SU-DHL-6 (cell line): ENCODE results near the gene TOX2.

Source experiments
- H2AFZ ChIP-seq: fragments of 200-600 bp; sonication (generic); 2 replicates; pipeline ENCODE4 v1.6.1; 2014; ENCODE audit warnings: low read depth, mild to moderate bottlenecking, moderate library complexity, mixed read lengths, antibody characterized with exemption, low read length; ENCODE audit not compliant: severe bottlenecking
- H3F3A ChIP-seq: fragments of 200-600 bp; shearing (Covaris generic); 2 replicates; pipeline ENCODE4 v1.6.0; 2016; ENCODE audit warnings: antibody characterized with exemption, mild to moderate bottlenecking; ENCODE audit not compliant: insufficient read depth
- H3K27ac ChIP-seq: fragments of 200-600 bp; sonication (generic); 2 replicates; pipeline ENCODE4 v1.5.1; 2016; ENCODE audit warnings: low read depth, mild to moderate bottlenecking, low read length, moderate library complexity, mixed read lengths
- H3K27me3 ChIP-seq: fragments of 200-600 bp; sonication (generic), shearing (Covaris generic); 2 replicates; pipeline ENCODE4 v1.6.0; 2014; ENCODE audit warnings: mild to moderate bottlenecking, low read length
- H3K36me3 ChIP-seq: fragments of 200-600 bp; sonication (generic); 2 replicates; pipeline ENCODE4 v1.6.1; 2014; ENCODE audit warnings: mild to moderate bottlenecking, low read length, mixed read lengths
- H3K4me2 ChIP-seq: fragments of 300-600, 200-600 bp; shearing (Covaris generic), sonication (generic); 2 replicates; pipeline ENCODE4 v1.6.0; 2014; ENCODE audit warnings: low read length, low read depth, mild to moderate bottlenecking; ENCODE audit not compliant: poor library complexity, severe bottlenecking
- H3K4me3 ChIP-seq: fragments of 200-600 bp; sonication (generic); 2 replicates; pipeline ENCODE4 v1.5.1; 2014; ENCODE audit warnings: antibody characterized with exemption, low read length, mild to moderate bottlenecking, mixed read lengths; ENCODE audit not compliant: insufficient read depth, poor library complexity, severe bottlenecking
- H3K79me2 ChIP-seq: fragments of 200-600 bp; sonication (generic); 2 replicates; pipeline ENCODE4 v1.6.1; 2014; ENCODE audit warnings: mild to moderate bottlenecking, low read length, moderate library complexity; ENCODE audit not compliant: insufficient read depth
- H3K9ac ChIP-seq: fragments of 200-600 bp; sonication (generic); 2 replicates; pipeline ENCODE4 v1.7.0; 2014; ENCODE audit warnings: mild to moderate bottlenecking, low read length
- H3K9me2 ChIP-seq: fragments of 200-600 bp; sonication (generic); replicated peaks from 2 replicates; pipeline ENCODE4 v1.6.1; 2014; ENCODE audit warnings: low read length; ENCODE audit not compliant: insufficient read depth
- H3K9me3 ChIP-seq: fragments of 200-600 bp; sonication (generic); 2 replicates; pipeline ENCODE4 v1.6.1; 2014; ENCODE audit warnings: low read length, mixed read lengths; ENCODE audit not compliant: insufficient read depth
- H4K20me1 ChIP-seq: fragments of 200-600 bp; sonication (generic); 2 replicates; pipeline ENCODE4 v1.6.1; 2014; ENCODE audit warnings: low read depth, mild to moderate bottlenecking, antibody characterized with exemption, low read length, moderate library complexity, mixed read lengths
- EZH2phosphoT487 ChIP-seq: fragments of 200-600 bp; sonication (generic), shearing (Covaris generic); conservative IDR thresholded peaks from 2 replicates; pipeline ENCODE4 v1.6.1; 2018; ENCODE audit warnings: mild to moderate bottlenecking, antibody characterized with exemption, low read length, moderate library complexity, mixed read lengths
- TF ChIP-seq, protein P1 (sequence below): fragments of 200-600 bp; sonication (generic); IDR thresholded peaks from one replicate; pipeline ENCODE4 v1.5.1; 2017; ENCODE audit warnings: antibody characterized with exemption, mild to moderate bottlenecking, low read length, moderate library complexity; ENCODE audit not compliant: insufficient read depth, poor library complexity, severe bottlenecking

TOX2 gene

DNA sequence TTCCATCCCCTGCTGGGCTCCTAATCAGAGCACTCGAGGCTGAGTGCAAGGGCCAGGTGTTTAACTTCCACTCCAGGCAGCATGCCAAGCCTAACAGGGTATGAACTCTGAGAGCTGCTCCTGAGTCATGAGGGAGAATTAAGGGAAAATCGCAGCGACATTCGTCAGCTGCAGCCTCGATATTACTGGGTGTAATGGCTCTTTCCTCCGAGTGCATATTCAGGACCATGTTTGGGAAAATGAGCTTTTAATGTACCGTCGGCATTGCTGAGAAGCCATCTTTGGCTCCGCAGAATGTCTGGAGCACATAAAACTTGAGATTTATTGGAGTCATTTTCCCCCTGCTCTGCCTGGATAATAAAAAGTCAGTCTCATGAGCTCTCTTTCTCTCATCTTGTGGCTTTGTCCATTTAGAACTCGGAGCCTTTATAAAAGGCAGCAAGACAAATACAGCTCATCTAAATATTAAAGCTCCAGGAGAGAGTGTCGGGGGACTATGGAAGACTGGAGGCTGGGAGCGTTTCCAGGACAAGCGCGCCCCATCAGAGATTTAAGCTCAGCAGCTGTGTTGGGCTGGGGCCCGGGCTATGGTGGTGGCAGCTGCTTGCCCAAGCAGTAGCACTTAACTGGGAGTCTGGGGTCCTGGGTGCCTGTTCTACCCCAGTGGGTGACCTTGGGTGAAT, 103.7 kb downstream of the TOX2 start:
- H3K79me2 ChIP-seq = no peaks in the 10 kb centered on the region
- H3K27ac ChIP-seq = no peak overlapping the region
- no peaks in the 10 kb centered on the region for H3K36me3 ChIP-seq
- no peak overlapping the region for H2AFZ ChIP-seq
- no peaks in the 10 kb centered on the region for H3K27me3 ChIP-seq
- H3K9me3 ChIP-seq = no peaks in the 10 kb centered on the region
- no peak overlapping the region for H3K9ac ChIP-seq
- H3K9me2 ChIP-seq = no peaks in the 10 kb centered on the region
- H3K4me2 ChIP-seq = no peak overlapping the region
- H3K4me3 ChIP-seq = no peak overlapping the region
- H3F3A ChIP-seq = no peaks in the 10 kb centered on the region
- H4K20me1 ChIP-seq = no peaks in the 10 kb centered on the region
- TF ChIP-seq, protein P1, sequence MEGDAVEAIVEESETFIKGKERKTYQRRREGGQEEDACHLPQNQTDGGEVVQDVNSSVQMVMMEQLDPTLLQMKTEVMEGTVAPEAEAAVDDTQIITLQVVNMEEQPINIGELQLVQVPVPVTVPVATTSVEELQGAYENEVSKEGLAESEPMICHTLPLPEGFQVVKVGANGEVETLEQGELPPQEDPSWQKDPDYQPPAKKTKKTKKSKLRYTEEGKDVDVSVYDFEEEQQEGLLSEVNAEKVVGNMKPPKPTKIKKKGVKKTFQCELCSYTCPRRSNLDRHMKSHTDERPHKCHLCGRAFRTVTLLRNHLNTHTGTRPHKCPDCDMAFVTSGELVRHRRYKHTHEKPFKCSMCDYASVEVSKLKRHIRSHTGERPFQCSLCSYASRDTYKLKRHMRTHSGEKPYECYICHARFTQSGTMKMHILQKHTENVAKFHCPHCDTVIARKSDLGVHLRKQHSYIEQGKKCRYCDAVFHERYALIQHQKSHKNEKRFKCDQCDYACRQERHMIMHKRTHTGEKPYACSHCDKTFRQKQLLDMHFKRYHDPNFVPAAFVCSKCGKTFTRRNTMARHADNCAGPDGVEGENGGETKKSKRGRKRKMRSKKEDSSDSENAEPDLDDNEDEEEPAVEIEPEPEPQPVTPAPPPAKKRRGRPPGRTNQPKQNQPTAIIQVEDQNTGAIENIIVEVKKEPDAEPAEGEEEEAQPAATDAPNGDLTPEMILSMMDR = no peak
- TF ChIP-seq EZH2phosphoT487 = no peak

DNA sequence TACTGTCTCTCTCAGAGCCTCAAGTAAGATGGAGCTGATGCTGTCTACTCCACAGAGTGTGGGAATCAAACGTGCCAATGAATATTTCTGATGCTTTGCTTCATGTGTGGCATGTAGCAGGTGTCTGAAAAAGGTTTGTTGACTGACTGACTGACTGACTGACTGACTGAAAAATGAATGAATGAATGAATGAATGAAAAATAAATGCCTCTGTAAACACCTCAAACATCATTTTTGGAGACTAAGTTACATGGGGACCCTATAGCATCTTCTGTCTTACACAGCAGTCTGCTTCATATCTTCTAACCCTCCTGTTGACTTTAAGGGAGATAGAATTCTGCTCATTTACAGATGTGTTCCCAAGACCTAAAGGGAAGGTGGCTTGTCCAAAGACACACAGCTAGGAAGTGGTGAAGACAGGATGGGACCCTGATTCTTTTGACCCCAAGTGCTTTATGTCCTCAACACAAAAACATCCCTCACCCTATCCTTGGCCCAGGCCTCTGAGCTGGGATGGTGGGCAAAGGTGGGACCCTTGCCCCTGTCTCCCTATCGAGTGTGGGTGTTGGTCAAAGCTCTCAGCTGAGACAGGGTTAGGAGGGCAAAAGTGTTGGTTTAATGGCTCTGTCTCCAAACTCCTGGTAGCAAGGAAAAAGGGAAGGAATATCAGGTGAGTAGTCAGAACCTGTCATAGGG, 104.4 kb downstream of the TOX2 start:
- no peaks in the 10 kb centered on the region for H3K79me2 ChIP-seq
- no peaks in the 10 kb centered on the region for H3F3A ChIP-seq
- no peaks in the 10 kb centered on the region for H3K36me3 ChIP-seq
- H3K9ac ChIP-seq = no peak overlapping the region
- no peaks in the 10 kb centered on the region for H3K27me3 ChIP-seq
- H3K9me3 ChIP-seq = no peaks in the 10 kb centered on the region
- H3K4me3 ChIP-seq = no peak overlapping the region
- H3K4me2 ChIP-seq = no peak overlapping the region
- TF ChIP-seq, protein P1 = no peak
- no peak for TF ChIP-seq EZH2phosphoT487
- no peaks in the 10 kb centered on the region for H3K9me2 ChIP-seq
- no peak overlapping the region for H3K27ac ChIP-seq
- no peak overlapping the region for H2AFZ ChIP-seq
- no peaks in the 10 kb centered on the region for H4K20me1 ChIP-seq

DNA sequence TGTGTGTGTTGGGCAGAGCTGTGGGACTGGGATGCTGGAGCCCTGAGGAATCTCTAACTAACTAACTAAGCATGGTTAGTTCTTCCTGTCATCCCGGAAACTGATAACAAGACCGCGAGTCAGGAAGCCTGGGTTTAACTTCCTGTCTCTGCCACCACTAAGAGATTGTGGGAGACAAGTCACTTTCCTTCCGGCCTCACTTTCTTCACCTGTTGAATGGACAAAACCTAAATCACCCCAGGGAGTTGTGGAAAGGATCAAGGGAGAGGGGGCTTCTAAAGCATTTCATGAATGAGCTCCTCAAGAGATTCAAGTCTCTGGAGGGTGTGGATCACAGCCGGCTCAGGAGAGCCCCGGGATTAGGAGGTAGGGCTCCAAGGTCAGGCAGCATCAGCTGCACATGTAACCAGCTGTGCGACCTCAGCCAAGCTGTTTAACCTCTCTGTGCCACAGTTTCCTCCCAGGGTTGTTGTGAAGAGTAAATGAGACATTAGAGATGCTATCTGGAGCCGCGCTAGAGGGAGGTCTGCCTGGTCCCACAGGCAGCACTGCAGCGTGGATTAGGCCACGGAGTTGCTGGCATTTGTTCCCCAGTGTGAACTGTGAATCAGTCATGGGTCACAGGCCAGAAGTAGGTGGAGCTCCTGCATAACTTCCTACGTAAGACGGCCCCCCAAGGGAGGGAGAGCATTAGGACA, 105.1 kb downstream of the TOX2 start:
- Histone ChIP-seq H3K27me3 (no peaks in the 10 kb centered on the region), H3K27ac (no peak overlapping the region), H3K4me3 (no peak overlapping the region), H2AFZ (no peak overlapping the region), H3K79me2 (no peaks in the 10 kb centered on the region), H4K20me1 (no peaks in the 10 kb centered on the region), H3K9me3 (no peaks in the 10 kb centered on the region), H3F3A (no peaks in the 10 kb centered on the region), H3K9ac (no peak overlapping the region), H3K9me2 (no peaks in the 10 kb centered on the region), H3K36me3 (no peaks in the 10 kb centered on the region), H3K4me2 (no peak overlapping the region)
- TF ChIP-seq EZH2phosphoT487 = no peak
- TF ChIP-seq, protein P1 = no peak
